ENCODE data around the gene ID3. TPM values are rescaled to one million over a fixed set of nuclear protein-coding genes. Genes with fewer than 3 reads are reported as not detected.

Gene ID3
- polyA plus RNA-seq, 1 of the 3 experiments (the other 2 are of a cell fraction), result 504 TPM

GRCh38 chr1:23567629-23567995 lies 8.3 kb upstream of the ID3 start:
- peak overlapping the region in 1 of 2 experiments; percentile 79; a peak in 1 of 4 replicates for H3K27ac ChIP-seq (ENCODE audit: low read depth in 2 of 2, low read length in 1 of 2)
- H3K4me3 ChIP-seq (ENCODE audit: low read depth in 2 of 2, low read length in 1 of 2), result peak overlapping the region in 1 of 2 experiments; percentile 49; a peak in 1 of 4 replicates
- H3K9me3 ChIP-seq, result no peaks in the 10 kb centered on the region
- no peaks in the 10 kb centered on the region for H3K9me2 ChIP-seq
- H4K20me1 ChIP-seq (ENCODE audit: insufficient read depth), result no peaks in the 10 kb centered on the region
- TF ChIP-seq TAF1 (IDR thresholded peaks at IDR 0.05; ENCODE audit: borderline replicate concordance, low read depth, low read length), result no peak
- no peak for TF ChIP-seq USF1 (IDR thresholded peaks at IDR 0.05; ENCODE audit: borderline replicate concordance, low read depth)
- no peak for TF ChIP-seq FOXM1 (IDR thresholded peaks at IDR 0.05; ENCODE audit: low read depth)
- no peak for TF ChIP-seq JUND (IDR thresholded peaks at IDR 0.05)
- TF ChIP-seq POLR2AphosphoS5 (IDR thresholded peaks at IDR 0.05; ENCODE audit: low read depth, low read length), result no peak
- TF ChIP-seq SMC3 (IDR thresholded peaks at IDR 0.05; ENCODE audit: low read depth, low read length), result no peak
- TF ChIP-seq RXRA (IDR thresholded peaks at IDR 0.05; ENCODE audit: borderline replicate concordance, low read depth), result no peak
- no peak for TF ChIP-seq GATA2 (CRISPR knock-in tag; IDR thresholded peaks at IDR 0.05)
- no peak for TF ChIP-seq ELF1 (IDR thresholded peaks at IDR 0.05)
- no peak for TF ChIP-seq EP300 (IDR thresholded peaks at IDR 0.05; ENCODE audit: borderline replicate concordance in 1 of 2, low read depth in 1 of 2, low read length in 1 of 2)
- TF ChIP-seq PBX3 (IDR thresholded peaks at IDR 0.05), result no peak
- TF ChIP-seq TEAD4 (IDR thresholded peaks at IDR 0.05; ENCODE audit: borderline replicate concordance, insufficient read depth), result no peak
- no peak for TF ChIP-seq FOXJ3 (CRISPR knock-in tag; IDR thresholded peaks at IDR 0.05)
- no peak for TF ChIP-seq RAD21 (IDR thresholded peaks at IDR 0.05; ENCODE audit: low read length)
- TF ChIP-seq REST (IDR thresholded peaks at IDR 0.05; ENCODE audit: low read depth, low read length), result no peak
- TF ChIP-seq ZBTB33 (IDR thresholded peaks at IDR 0.05; ENCODE audit: borderline replicate concordance, low read depth), result no peak
- TF ChIP-seq NRF1 (IDR thresholded peaks at IDR 0.05; ENCODE audit: low read depth, low read length), result no peak
- no peak overlapping the region for H3K9ac ChIP-seq
- peak overlapping the region; percentile 43; the same call in 1 of the 2 replicates for H2AFZ ChIP-seq (ENCODE audit: low read depth)
- POLR2A ChIA-PET, result interaction anchor here (1.1 to 2.0 kb wide), 3 partner anchors 8 to 31 kb away, joined by 5 to 13 read pairs (median 9); partner anchors contain the start of gene ID3
- peaks cover 20 to 36% of the 10 kb centered on the region in 2 experiments for H3K4me1 ChIP-seq (ENCODE audit: control insufficient read depth in 1 of 2, insufficient read depth in 2 of 2, low read depth in 1 of 2, low read length in 1 of 2)
- H3K79me2 ChIP-seq (ENCODE audit: insufficient read depth), result no peaks in the 10 kb centered on the region
- CTCF ChIA-PET, result interaction anchor here (1.0 to 6.8 kb wide), 4 partner anchors 17 to 71 kb away, joined by 3 to 41 read pairs (median 4); no protein-coding TSS in a partner anchor
- no peak for DNase-seq
- H3K27me3 ChIP-seq (ENCODE audit: insufficient read depth), result no peaks in the 10 kb centered on the region
- WGBS (ENCODE audit: low lambda C conversion rate), result 96% methylated on average over 15 of the region's 15 CpGs
- H3K4me2 ChIP-seq, result no peak overlapping the region
- peaks cover 26% of the 10 kb centered on the region for H3F3A ChIP-seq (replicated peaks; ENCODE audit: insufficient read depth)
- H3K36me3 ChIP-seq (replicated peaks in 1 of 2; ENCODE audit: control insufficient read depth in 1 of 2, insufficient read depth in 2 of 2, low read length in 1 of 2), result no peaks in the 10 kb centered on the region
